Immature natural killer cell (primary cell): ENCODE measurements around the gene C6orf62. TPM values are rescaled to one million over a fixed set of nuclear protein-coding genes. Genes with fewer than 3 reads are reported as not detected.
"Not testable (repeated sequence)": the region's sequence is repeated elsewhere in the genome, so short reads cannot be mapped to it uniquely, and the experiment has no call there.

Source experiments
- DNase-seq, 3 donors: peaks; one replicate each; pipeline ENCODE4 v3.0.0; 2022; ENCODE audit warnings: mixed read lengths in 1 of 3
- H3K27ac Mint-ChIP-seq, 6 donors: one replicate each; pipeline ENCODE4 v1.8.0; 2020; ENCODE audit warnings: mixed read lengths in 6 of 6, mild to moderate bottlenecking in 5 of 6, inconsistent platforms in 4 of 6, moderate library complexity in 3 of 6
- H3K27me3 Mint-ChIP-seq, 3 donors: one replicate each; pipeline ENCODE4 v1.8.0; 2020 to 2021; ENCODE audit warnings: low read depth in 3 of 3, mild to moderate bottlenecking in 3 of 3, mixed read lengths in 3 of 3, moderate library complexity in 3 of 3, inconsistent platforms in 1 of 3
- H3K36me3 Mint-ChIP-seq, 3 donors: one replicate each; pipeline ENCODE4 v1.8.0; 2020; ENCODE audit warnings: mixed read lengths in 3 of 3, inconsistent platforms in 2 of 3, mild to moderate bottlenecking in 2 of 3
- H3K4me1 Mint-ChIP-seq, 2 donors: one replicate each; pipeline ENCODE4 v1.8.0; 2020; ENCODE audit warnings: inconsistent platforms in 2 of 2, mild to moderate bottlenecking in 2 of 2, mixed read lengths in 2 of 2, moderate library complexity in 1 of 2
- H3K4me3 Mint-ChIP-seq, 5 donors: one replicate each; pipeline ENCODE4 v1.8.0; 2020; ENCODE audit warnings: mild to moderate bottlenecking in 5 of 5, mixed read lengths in 5 of 5, inconsistent platforms in 3 of 5, moderate library complexity in 3 of 5
- H3K9me3 Mint-ChIP-seq, 6 donors: one replicate each; pipeline ENCODE4 v1.8.0; 2020; ENCODE audit warnings: mild to moderate bottlenecking in 6 of 6, mixed read lengths in 6 of 6, inconsistent platforms in 4 of 6, moderate library complexity in 3 of 6
- polyA plus RNA-seq, 3 donors: library from polyadenylated mRNA; unstranded; fragments of 300-500 nt; fragmentation: Illumina TruSeq; gene quantifications; one replicate each; pipeline ENCODE4 v1.2.3, GENCODE V29; 2021

C6orf62 gene
- polyA plus RNA-seq, 3 donors from 2014 or later: 63.0 to 140 (median 96.4) TPM

DNA sequence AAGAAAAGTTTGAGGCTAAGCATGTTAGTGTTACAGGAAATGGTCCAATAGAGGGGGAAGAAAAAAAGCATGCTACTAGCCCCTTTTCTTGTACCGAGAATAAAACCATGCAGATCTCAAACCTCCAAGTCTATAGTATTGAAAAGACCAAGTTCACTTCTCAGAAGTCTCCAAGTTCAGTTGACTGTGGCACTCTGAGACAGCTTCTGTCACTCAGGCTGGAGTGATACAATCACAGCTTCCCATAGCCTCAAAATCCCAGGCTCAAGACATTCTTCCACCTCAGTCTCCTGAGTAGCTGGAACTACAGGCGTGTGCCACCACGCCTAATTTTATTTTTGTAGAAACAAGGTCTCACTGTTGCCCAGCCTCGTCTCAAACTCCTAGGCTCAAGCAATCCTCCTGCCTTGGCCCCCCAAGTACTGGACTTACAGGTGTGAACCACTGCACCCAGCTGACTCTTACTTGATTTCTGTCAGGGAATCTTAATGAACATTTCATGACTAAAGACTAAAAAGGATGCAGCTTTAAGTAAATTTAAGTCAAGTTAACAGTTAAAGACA, 16.2 kb downstream of the C6orf62 start:
- Mint-ChIP-seq H3K4me1 (peaks cover 10 to 38% of the 10 kb centered on the region in 2 donors), H3K4me3 (no peak overlapping the region), H3K27me3 (no peaks in the 10 kb centered on the region), H3K27ac (peak overlapping the region; percentile 16 to 60 (median 40)), H3K36me3 (peaks cover 7 to 32% (median 32%) of the 10 kb centered on the region in 3 donors), H3K9me3 (no peaks in the 10 kb centered on the region)
- DNase-seq: no peak

DNA sequence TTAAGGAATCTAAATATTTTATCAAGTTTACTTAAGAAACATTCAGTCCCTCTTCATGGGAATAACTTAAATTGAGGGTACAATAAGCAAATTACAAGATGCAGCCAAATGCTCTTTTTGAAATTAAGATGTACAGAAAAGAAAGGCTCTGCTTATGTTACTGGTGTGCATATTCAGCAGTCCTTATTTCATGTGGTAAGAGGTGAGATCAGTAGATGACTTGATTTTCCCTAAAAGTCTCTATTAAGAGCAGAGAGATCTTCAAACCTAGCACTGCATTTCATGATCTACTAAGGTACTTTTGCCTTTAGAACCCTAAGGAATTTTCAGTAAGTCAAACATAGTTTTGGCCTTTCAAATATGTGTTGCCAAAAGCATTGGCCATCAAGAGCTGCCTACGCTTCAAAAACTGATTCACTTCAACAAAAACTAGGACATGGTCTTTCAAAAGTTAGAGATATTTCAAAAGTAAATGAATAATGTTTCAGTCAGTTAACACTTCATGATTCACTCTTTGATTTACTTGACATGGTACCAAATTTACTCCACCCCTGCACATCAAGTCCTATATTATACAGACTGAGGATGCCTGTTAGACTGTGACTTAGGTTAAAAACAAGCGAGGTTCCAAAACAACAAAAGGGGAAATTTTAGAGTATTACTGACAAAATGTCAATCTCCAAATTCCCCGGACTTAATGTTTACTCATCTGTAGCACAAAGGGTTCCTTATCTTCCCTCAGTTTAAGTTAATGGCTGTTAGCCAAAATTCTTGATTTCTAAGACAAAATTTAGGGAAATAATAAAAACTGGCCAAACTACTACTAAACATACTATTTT, 19.2 kb downstream of the C6orf62 start:
- no peak for DNase-seq
- Mint-ChIP-seq H3K4me3 (no peak overlapping the region), H3K27me3 (no peaks in the 10 kb centered on the region), H3K36me3 (peaks cover 0 to 15% (median 11%) of the 10 kb centered on the region in 3 donors), H3K4me1 (peaks cover 11 to 28% of the 10 kb centered on the region in 2 donors), H3K27ac (peak overlapping the region; percentile 8 to 73 (median 52)), H3K9me3 (no peaks in the 10 kb centered on the region)

DNA sequence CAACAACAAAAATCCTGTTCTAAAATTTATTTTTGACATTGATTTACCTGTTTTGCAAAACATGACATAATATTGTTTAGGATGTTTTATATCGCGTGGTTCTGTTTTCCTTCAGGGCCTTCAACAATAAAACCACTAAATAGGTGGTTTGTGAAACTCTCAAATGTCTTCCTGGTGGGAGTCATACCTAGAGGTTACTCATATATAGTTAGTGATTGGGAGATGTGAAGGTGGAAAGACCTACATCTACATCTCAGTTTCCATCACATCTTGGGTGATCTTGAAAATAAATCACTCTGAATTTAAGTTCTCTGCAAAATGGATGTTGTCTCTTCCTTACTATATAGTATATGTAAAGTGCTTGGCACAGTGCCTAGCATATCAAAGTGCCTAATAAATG, 22.9 kb downstream of the C6orf62 start:
- no peaks in the 10 kb centered on the region for H3K27me3 Mint-ChIP-seq
- no peak overlapping the region for H3K27ac Mint-ChIP-seq
- H3K4me1 Mint-ChIP-seq: peaks cover 2 to 6% of the 10 kb centered on the region in 2 donors
- no peak overlapping the region for H3K4me3 Mint-ChIP-seq
- H3K9me3 Mint-ChIP-seq: no peaks in the 10 kb centered on the region
- no peak for DNase-seq
- peaks cover 0 to 3% (median 0%) of the 10 kb centered on the region in 3 donors for H3K36me3 Mint-ChIP-seq

DNA sequence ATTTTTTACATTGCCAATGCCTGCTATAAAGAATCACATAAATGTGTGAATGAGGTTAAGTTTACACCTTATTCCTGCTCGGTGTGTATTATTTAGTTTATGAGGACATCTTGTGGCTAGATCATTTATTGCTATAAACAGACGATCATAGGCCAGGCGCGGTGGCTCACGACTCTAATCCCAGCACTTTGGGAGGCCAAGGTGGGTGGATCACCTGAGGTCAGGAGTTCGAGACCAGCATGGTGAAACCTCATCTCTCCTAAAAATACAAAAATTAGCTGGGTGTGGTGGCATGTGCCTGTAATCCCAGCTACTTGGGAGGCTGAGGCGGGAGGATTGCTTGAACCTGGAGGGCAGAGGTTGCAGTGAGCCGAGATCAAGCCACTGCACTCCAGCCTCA, 23.3 kb downstream of the C6orf62 start:
- not testable (repeated sequence) for H3K27me3 Mint-ChIP-seq, H3K9me3 Mint-ChIP-seq, H3K27ac Mint-ChIP-seq, H3K4me3 Mint-ChIP-seq, H3K4me1 Mint-ChIP-seq, H3K36me3 Mint-ChIP-seq
- DNase-seq: peak; percentile 40 to 50 (median 43)

DNA sequence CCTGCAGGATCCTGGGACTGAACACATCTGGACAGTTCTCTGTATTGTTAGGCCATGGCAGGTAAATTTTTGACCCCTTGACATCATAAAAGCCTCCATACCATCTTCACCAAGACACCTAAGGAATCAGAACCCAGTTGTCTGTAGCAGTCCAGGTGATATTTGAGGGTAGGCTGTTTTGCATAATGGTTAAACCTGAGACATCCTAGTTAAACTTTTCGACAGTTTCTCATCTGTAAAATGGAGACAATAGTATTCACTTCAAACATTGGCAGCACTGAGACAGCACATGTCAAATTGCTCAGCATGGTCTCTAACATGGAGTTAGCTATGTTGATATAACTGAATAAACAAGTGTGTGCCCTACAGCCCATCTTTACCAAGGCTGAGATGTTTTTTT, 24.8 kb downstream of the C6orf62 start:
- Mint-ChIP-seq H3K4me1 (peaks cover 2 to 6% of the 10 kb centered on the region in 2 donors), H3K4me3 (no peak overlapping the region), H3K9me3 (no peaks in the 10 kb centered on the region), H3K27ac (no peak overlapping the region), H3K36me3 (no peaks in the 10 kb centered on the region), H3K27me3 (no peaks in the 10 kb centered on the region)
- no peak for DNase-seq

DNA sequence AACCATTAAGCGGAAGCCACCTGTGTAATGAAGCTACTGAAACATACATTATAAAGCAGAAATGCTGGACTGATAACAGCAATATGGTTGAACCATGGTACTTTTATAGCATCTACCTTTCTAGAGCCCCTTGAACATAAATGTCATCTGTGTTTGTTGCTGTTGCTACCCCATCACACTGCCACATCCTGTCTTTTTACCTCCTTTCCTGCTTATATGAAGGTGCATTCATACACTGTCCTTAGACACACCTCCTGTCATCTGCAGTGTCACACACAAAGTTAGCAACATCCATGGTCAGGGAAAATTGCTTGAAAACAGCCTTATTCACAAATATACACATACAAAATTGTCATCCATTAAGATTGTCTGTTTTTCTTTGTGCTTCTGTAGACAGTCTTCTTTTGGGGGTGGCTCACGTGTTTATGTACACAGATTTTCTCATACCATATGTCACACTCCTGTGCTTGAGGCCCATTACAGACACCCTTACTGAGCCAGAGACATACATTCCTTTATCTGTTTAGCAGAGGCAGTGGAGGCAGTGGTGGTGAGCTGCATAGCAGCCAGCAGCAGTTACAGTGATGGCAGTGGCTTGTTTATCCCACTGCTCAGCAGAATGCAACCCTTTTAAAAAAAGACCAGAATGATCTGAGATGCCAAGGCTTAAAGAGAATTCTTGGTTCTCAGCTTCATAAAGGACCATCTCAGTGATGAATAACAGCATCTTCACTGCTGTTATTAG, 25.9 kb downstream of the C6orf62 start:
- H3K9me3 Mint-ChIP-seq: no peaks in the 10 kb centered on the region
- no peaks in the 10 kb centered on the region for H3K36me3 Mint-ChIP-seq
- H3K4me1 Mint-ChIP-seq: peaks cover 2 to 6% of the 10 kb centered on the region in 2 donors
- DNase-seq: no peak
- H3K27ac Mint-ChIP-seq: peak overlapping the region in 1 of 6 donors; percentile 9
- no peaks in the 10 kb centered on the region for H3K27me3 Mint-ChIP-seq
- no peak overlapping the region for H3K4me3 Mint-ChIP-seq

DNA sequence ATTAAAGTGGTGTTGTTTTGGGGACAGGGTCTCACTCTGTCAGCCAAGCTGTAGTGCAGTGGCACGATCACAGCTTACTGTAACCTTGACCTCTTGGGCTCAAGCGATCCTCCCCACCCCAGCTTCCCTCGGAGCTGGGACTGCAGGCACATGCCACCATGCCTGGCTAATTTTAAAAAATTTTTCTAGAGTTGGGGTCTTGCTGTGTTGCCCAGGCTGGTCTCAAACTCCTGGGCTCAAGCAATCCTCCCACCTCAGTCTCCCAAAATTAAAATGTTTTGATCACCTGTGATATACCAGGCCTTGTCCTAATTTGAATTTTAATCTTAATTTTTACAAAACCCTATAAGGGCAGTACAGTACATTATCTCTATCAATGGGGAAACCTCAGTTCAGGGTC, 26.5 kb downstream of the C6orf62 start:
- H3K4me1 Mint-ChIP-seq: peaks cover 2 to 6% of the 10 kb centered on the region in 2 donors
- no peak overlapping the region for H3K27ac Mint-ChIP-seq
- no peak overlapping the region for H3K4me3 Mint-ChIP-seq
- peaks cover 1 to 2% (median 2%) of the 10 kb centered on the region in 3 donors for H3K36me3 Mint-ChIP-seq
- no peaks in the 10 kb centered on the region for H3K9me3 Mint-ChIP-seq
- DNase-seq: no peak
- no peaks in the 10 kb centered on the region for H3K27me3 Mint-ChIP-seq

DNA sequence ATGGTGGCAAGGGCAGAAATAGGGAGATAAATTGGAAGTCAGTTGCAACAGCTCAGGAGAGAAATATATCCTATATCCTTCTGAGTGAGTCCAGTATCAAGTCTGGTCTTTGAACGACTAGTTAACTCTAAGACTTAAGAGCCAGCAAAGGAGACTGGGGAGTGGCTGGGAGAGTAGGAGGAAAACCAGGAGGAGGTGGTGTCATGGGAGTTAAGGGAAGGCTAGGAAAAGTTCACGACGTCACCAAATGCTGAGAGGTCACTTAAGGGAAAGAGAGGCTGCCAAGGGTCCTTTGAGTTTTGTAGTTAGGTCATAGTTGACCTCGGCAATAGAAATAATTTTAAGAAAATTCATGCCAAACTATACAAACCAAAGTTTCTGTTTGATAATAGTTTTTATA, 27.0 kb downstream of the C6orf62 start:
- Mint-ChIP-seq H3K27me3 (no peaks in the 10 kb centered on the region), H3K27ac (peak overlapping the region in 1 of 6 donors; percentile 17), H3K4me1 (peaks cover 2 to 6% of the 10 kb centered on the region in 2 donors), H3K36me3 (peaks cover 4 to 5% (median 5%) of the 10 kb centered on the region in 3 donors), H3K4me3 (no peak overlapping the region), H3K9me3 (no peaks in the 10 kb centered on the region)
- no peak for DNase-seq

DNA sequence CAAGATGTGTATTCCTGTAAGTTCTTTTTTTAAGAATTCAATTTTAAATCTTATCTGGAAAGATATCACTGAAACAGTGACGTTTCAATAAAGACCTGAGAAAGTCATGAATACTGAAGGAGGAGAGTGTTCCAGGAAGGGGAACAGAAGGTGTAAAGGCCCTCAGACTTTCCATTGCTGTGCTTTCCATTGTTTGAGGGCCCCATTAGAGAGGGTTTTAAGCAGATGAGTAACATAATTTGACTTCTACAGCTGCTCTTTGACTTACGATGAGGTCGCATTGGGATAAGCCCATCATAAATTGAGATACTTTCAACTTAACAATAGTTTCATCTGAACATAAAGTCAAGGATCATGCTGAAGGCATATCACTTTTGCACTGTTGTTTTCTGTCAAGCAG, 27.4 kb downstream of the C6orf62 start:
- peaks cover 4 to 9% (median 5%) of the 10 kb centered on the region in 3 donors for H3K36me3 Mint-ChIP-seq
- H3K9me3 Mint-ChIP-seq: no peaks in the 10 kb centered on the region
- H3K4me1 Mint-ChIP-seq: peaks cover 2 to 6% of the 10 kb centered on the region in 2 donors
- H3K27me3 Mint-ChIP-seq: no peaks in the 10 kb centered on the region
- no peak overlapping the region for H3K4me3 Mint-ChIP-seq
- DNase-seq: no peak
- H3K27ac Mint-ChIP-seq: peak overlapping the region in 1 of 6 donors; percentile 17

DNA sequence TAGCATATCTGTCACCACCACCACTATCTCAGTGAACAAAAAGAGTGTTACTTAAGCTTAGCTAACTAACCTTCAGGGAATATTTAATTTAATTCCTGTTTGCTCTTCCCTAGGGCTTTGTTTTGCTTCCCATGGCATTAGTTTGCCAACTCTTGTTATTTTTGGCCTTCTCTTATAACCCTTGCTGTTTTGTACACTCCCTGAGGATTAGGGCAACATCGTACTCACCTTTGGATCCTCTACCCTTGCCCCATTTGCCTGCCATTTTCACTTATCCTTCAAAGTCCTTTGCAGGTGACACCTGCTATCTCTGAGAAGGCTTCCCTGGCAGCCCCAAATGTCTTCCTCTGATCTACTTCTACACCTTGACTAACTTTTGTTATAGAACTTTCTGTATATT, 28.4 kb downstream of the C6orf62 start:
- H3K27ac Mint-ChIP-seq: no peak overlapping the region

DNA sequence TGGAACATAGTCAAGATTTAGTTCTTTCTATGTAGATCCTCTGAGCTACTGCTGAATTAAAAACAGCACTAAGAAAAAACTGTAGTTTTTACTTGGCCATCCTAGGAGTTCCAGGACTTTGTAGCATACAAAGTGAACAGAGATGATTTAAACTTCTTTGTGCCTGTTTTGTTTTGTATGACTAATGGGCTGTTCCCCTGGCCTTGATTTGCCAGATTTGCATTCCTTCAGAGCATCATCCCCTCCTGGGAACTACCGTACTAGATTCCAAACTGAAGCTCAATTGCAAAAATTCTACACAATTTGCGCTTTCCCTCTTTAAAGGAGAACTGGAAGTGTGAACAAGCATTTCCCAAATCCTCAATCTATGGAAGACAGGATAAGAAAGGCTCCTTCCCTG, 29.0 kb downstream of the C6orf62 start:
- Mint-ChIP-seq H3K4me1 (no peaks in the 10 kb centered on the region), H3K27me3 (no peaks in the 10 kb centered on the region), H3K9me3 (no peaks in the 10 kb centered on the region), H3K4me3 (no peak overlapping the region), H3K27ac (no peak overlapping the region), H3K36me3 (peaks cover 4 to 10% (median 5%) of the 10 kb centered on the region in 3 donors)
- no peak for DNase-seq

More for the DNA sequence above, 28.4 kb downstream of the C6orf62 start:
- DNase-seq: no peak
- H3K27me3 Mint-ChIP-seq: no peaks in the 10 kb centered on the region
- peaks cover 2 to 4% of the 10 kb centered on the region in 2 donors for H3K4me1 Mint-ChIP-seq
- no peak overlapping the region for H3K4me3 Mint-ChIP-seq
- H3K9me3 Mint-ChIP-seq: no peaks in the 10 kb centered on the region
- H3K36me3 Mint-ChIP-seq: peaks cover 4 to 10% (median 5%) of the 10 kb centered on the region in 3 donors

DNA sequence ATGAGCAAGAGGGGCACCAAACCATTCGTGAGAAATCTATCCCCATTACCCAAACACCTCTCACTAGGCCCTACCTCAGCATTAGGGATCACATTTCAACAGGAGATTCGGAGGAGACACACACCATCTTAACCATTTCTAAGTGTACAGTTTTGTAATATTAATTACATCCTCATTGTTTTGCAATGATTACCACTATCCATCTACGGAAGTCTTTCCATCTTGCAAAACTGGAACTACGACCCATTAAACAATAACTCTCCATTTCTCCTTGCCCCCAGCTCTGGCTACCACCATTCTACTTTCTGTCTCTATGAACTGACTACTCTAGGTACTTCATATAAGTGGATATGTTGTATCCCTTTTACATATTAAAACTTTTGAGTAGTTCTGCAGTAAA, 32.0 kb downstream of the C6orf62 start:
- DNase-seq: no peak
- Mint-ChIP-seq H3K27me3 (no peaks in the 10 kb centered on the region), H3K4me3 (no peak overlapping the region), H3K36me3 (peaks cover 4 to 10% (median 5%) of the 10 kb centered on the region in 3 donors), H3K27ac (no peak overlapping the region), H3K9me3 (no peaks in the 10 kb centered on the region), H3K4me1 (no peaks in the 10 kb centered on the region)

DNA sequence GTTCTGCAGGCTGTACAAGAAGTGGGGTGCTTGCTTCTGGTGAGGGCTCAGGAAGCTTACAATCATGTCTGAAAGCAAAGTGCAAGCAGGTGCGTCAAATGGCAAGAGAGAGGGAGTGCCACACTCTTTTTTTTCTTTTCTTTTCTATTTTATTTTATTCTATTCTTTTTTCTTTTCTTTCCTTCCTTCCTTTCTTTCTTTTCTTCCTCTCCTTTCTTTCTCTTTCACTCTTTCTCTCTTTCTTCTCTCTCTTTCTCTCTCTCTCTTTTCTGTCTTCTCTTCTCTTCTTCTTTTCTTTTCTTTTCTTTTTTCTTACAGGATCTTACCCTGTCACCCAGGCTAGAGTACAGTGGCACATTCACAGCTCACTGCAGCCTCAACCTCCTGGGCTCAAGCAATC, 32.5 kb downstream of the C6orf62 start:
- Mint-ChIP-seq H3K9me3 (no peaks in the 10 kb centered on the region), H3K4me1 (no peaks in the 10 kb centered on the region), H3K27ac (peak overlapping the region in 1 of 6 donors; percentile 85), H3K36me3 (peaks cover 4 to 14% (median 5%) of the 10 kb centered on the region in 3 donors), H3K4me3 (no peak overlapping the region), H3K27me3 (no peaks in the 10 kb centered on the region)
- DNase-seq: no peak
